NB4 (cell line): Measurements from ENCODE around the gene SCIMP.

ENCODE experiments used
- DNase-seq: peaks from one replicate; pipeline ENCODE4 v3.0.0; 2010; ENCODE audit warnings: low read depth
- H3K4me3 ChIP-seq: one replicate; pipeline ENCODE4 v1.5.1; 2011; ENCODE audit warnings: mild to moderate bottlenecking, low read depth, low read length, moderate library complexity
- CTCF ChIP-seq: IDR thresholded peaks from one replicate; pipeline ENCODE4 v1.5.1; 2012; ENCODE audit warnings: low read depth, low read length
- MAX ChIP-seq: IDR thresholded peaks from 2 replicates; pipeline ENCODE4 v1.6.1; 2011; ENCODE audit warnings: low read depth, low read length
- MYC ChIP-seq: IDR thresholded peaks from 2 replicates; pipeline ENCODE4 v1.6.1; 2011; ENCODE audit warnings: low read depth, low read length
- POLR2A ChIP-seq: IDR thresholded peaks from 2 replicates; pipeline ENCODE4 v1.6.1; 2011; ENCODE audit warnings: mild to moderate bottlenecking; ENCODE audit not compliant: insufficient read length; ENCODE audit errors: extremely low read depth

Gene SCIMP

GRCh38 chr17:5210614-5211252 lies 23.9 kb downstream of the SCIMP start:
- TF ChIP-seq POLR2A (no peak), MYC (no peak), CTCF (no peak), MAX (no peak)
- DNase-seq: no peak
- no peak overlapping the region for H3K4me3 ChIP-seq

- no peak for TF ChIP-seq MAX
- TF ChIP-seq MYC: no peak
- TF ChIP-seq POLR2A: no peak
- TF ChIP-seq CTCF: no peak
- no peak overlapping the region for H3K4me3 ChIP-seq
- no peak for DNase-seq
These were observed 24.6 kb downstream of the SCIMP start for GRCh38 chr17:5210091-5210490.

GRCh38 chr17:5209396-5209795 lies 25.3 kb downstream of the SCIMP start:
- TF ChIP-seq MYC (no peak), POLR2A (no peak), MAX (no peak), CTCF (no peak)
- H3K4me3 ChIP-seq: no peak overlapping the region
- DNase-seq: no peak

GRCh38 chr17:5203908-5204294 lies 30.8 kb downstream of the SCIMP start:
- no peak for DNase-seq
- TF ChIP-seq CTCF: no peak
- TF ChIP-seq MYC: no peak
- no peak for TF ChIP-seq POLR2A
- TF ChIP-seq MAX: no peak
- H3K4me3 ChIP-seq: no peak overlapping the region

GRCh38 chr17:5203178-5203907 lies 31.3 kb downstream of the SCIMP start:
- no peak overlapping the region for H3K4me3 ChIP-seq
- DNase-seq: no peak
- no peak for TF ChIP-seq MYC
- no peak for TF ChIP-seq POLR2A
- no peak for TF ChIP-seq CTCF
- TF ChIP-seq MAX: no peak

- TF ChIP-seq CTCF (no peak), MAX (no peak), MYC (no peak), POLR2A (no peak)
- no peak for DNase-seq
- no peak overlapping the region for H3K4me3 ChIP-seq
These were observed 33.6 kb downstream of the SCIMP start for GRCh38 chr17:5201011-5201410.
